Mesothelial cell of epicardium (in vitro differentiated cells): ENCODE measurements around the gene VAV3. TPM values are rescaled to one million over a fixed set of nuclear protein-coding genes. Genes with fewer than 3 reads are reported as not detected.
"Not testable (repeated sequence)": the region's sequence is repeated elsewhere in the genome, so short reads cannot be mapped to it uniquely, and the experiment has no call there.

Source experiments
- DNase-seq, 2 experiments: peaks; one replicate each; pipeline ENCODE4 v3.0.0; 2021; ENCODE audit warnings: low spot score in 2 of 2; ENCODE audit not compliant: unreplicated experiment in 2 of 2
- H3K27ac Mint-ChIP-seq: 2 replicates; pipeline ENCODE4 v1.8.0; 2021; ENCODE audit warnings: mixed read lengths
- H3K27me3 Mint-ChIP-seq: 2 replicates; pipeline ENCODE4 v1.8.0; 2021; ENCODE audit warnings: low read depth, mixed read lengths
- H3K36me3 Mint-ChIP-seq: 2 replicates; pipeline ENCODE4 v1.8.0; 2021; ENCODE audit warnings: mixed read lengths
- H3K4me1 Mint-ChIP-seq: 2 replicates; pipeline ENCODE4 v1.8.0; 2021; ENCODE audit warnings: mixed read lengths
- H3K4me3 Mint-ChIP-seq: 2 replicates; pipeline ENCODE4 v1.8.0; 2021; ENCODE audit warnings: mild to moderate bottlenecking, moderate library complexity, mixed read lengths
- H3K9me3 Mint-ChIP-seq: 2 replicates; pipeline ENCODE4 v1.8.0; 2021; ENCODE audit warnings: mixed read lengths
- total RNA-seq: library from RNA; stranded (reverse); gene quantifications from 3 replicates; pipeline ENCODE4 v1.2.1, GENCODE V29; 2021
- TF ChIP-seq, protein P1 (sequence below): fragments of 200-600 bp; sonication (generic); IDR thresholded peaks from one replicate; pipeline ENCODE4 v1.5.0; 2021; ENCODE audit warnings: antibody characterized with exemption; ENCODE audit not compliant: unreplicated experiment

The VAV3 gene
- total RNA-seq, 1 donor from 2014 or later: 3.2 TPM

DNA sequence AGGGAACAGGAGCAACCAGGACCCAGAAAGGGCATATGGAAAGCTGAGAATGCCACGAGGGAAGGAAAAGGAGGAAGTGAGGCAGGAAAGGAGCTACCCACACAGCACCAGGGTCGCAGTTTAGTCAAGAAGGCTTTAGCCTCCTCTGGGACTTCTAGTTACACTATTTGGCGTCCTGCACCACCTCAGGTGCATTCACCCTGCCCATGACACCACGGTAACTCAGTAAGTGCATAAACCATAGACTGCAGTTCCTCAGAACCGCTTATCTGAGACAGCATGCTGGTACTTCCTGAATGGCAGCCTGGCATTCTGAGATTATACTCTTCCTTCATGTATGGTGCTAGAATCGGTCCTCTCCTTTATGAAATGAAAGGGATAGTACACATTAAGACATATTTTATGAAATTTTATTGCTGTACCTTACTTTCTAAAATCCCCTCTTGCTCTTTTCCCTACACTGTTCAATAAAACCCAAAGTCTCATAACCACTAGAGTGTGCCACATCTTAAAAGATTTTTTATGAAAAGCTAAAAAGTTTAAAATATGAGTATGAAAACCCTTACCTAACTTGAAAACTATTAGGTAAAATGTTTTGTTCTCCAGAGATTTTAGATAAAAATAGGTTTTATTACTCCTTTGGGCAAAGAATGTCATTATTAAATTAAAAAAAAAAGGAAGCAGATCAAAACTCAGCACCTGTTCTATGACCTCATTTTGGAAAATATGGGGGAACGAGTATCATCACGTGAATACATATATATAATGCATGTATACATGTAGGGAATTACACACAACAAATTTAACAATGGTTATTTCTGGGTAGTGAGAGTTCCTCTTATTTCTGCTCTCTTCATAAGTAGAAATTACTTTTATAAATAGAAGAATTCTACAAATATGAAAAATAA lies 67.3 kb downstream of the VAV3 start:
- no peak overlapping the region for H3K27ac Mint-ChIP-seq
- peaks cover 4% of the 10 kb centered on the region for H3K27me3 Mint-ChIP-seq

DNA sequence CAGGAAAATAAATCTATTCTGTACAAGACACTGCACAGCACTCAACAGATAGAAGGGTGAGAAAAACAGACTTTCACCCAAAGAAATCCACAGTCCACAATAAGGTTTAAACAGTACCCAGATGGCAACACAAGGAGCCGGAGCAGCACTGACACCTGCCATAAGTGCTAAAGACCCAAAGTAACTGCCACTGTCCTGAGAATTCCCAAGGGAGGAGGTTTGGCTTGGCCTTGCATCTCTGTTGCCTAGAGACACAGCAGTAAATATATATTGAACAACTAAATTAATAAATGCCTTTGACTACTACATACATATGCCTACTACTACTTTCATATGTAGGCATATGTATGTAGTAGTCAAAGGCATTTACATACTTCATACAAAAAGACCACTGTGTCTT lies 68.0 kb downstream of the VAV3 start:
- H3K27me3 Mint-ChIP-seq: peaks cover 4% of the 10 kb centered on the region
- no peaks in the 10 kb centered on the region for H3K36me3 Mint-ChIP-seq
- H3K27ac Mint-ChIP-seq: no peak overlapping the region
- DNase-seq: no peak
- no peak overlapping the region for H3K4me3 Mint-ChIP-seq
- TF ChIP-seq, protein P1, sequence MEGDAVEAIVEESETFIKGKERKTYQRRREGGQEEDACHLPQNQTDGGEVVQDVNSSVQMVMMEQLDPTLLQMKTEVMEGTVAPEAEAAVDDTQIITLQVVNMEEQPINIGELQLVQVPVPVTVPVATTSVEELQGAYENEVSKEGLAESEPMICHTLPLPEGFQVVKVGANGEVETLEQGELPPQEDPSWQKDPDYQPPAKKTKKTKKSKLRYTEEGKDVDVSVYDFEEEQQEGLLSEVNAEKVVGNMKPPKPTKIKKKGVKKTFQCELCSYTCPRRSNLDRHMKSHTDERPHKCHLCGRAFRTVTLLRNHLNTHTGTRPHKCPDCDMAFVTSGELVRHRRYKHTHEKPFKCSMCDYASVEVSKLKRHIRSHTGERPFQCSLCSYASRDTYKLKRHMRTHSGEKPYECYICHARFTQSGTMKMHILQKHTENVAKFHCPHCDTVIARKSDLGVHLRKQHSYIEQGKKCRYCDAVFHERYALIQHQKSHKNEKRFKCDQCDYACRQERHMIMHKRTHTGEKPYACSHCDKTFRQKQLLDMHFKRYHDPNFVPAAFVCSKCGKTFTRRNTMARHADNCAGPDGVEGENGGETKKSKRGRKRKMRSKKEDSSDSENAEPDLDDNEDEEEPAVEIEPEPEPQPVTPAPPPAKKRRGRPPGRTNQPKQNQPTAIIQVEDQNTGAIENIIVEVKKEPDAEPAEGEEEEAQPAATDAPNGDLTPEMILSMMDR: no peak
- peaks cover 5% of the 10 kb centered on the region for H3K9me3 Mint-ChIP-seq
- peaks cover 13% of the 10 kb centered on the region for H3K4me1 Mint-ChIP-seq

More for the DNA sequence above, 67.3 kb downstream of the VAV3 start:
- Mint-ChIP-seq H3K4me1 (peaks cover 13% of the 10 kb centered on the region), H3K9me3 (peaks cover 5% of the 10 kb centered on the region), H3K4me3 (no peak overlapping the region), H3K36me3 (no peaks in the 10 kb centered on the region)
- no peak for DNase-seq
- TF ChIP-seq, protein P1: no peak

DNA sequence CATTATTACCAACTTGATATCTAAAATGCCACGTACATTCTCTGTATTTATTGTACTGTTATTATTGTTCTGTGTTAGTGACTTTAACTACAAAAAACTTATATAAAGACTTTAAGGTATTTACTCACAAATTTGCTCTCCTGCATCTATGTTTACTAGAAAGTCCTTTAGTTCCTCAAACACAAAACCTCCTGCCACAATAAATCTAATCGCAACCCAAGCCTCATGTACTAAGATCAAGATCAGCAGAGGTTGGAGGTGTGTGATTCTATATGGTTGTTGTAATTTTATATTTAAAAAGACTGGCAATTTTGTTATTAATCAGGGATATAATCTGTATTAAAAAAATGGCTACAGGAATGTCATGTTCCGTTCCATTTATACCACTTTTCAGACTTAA lies 68.6 kb downstream of the VAV3 start:
- Mint-ChIP-seq H3K9me3 (peaks cover 5% of the 10 kb centered on the region), H3K4me1 (peaks cover 13% of the 10 kb centered on the region), H3K4me3 (no peak overlapping the region), H3K36me3 (no peaks in the 10 kb centered on the region), H3K27me3 (peaks cover 4% of the 10 kb centered on the region), H3K27ac (no peak overlapping the region)
- no peak for DNase-seq
- TF ChIP-seq, protein P1: no peak

DNA sequence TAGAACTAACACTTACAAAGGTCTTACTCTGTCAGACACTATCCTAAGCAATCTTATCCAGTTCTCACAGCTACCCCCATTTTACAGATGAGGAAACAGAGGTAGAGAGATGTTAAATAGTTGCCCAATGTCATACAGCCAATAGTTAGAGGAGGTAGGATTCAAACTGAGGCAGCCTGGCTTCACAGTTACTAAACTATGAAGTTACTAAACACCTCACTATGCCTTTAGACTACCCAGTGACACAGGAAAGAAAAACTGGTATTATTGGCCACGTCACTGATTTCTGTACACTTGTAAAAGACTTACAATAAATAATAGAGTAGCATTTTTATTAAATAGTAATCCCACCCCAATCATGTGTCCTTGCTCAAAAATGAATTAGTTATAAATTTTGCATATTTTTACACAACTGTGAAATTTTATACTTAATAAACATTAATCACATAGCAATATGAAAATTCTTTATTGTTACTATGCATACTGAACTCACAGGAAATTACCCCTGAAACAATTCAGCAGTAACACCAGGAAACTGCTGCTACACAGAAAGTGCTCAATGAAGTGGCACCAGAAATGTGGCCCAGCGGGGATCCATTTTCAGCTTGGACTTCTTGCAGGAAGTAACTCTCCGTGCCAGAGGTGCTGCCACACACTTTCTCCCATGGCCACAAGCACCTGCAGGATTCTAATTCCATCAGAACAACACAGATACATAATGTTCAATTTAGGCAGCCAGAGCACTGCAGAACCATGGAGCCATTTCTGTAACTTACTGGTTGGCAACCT lies 69.4 kb downstream of the VAV3 start:
- H3K9me3 Mint-ChIP-seq: peaks cover 5% of the 10 kb centered on the region
- peaks cover 13% of the 10 kb centered on the region for H3K4me1 Mint-ChIP-seq
- peaks cover 4% of the 10 kb centered on the region for H3K27me3 Mint-ChIP-seq
- no peak overlapping the region for H3K4me3 Mint-ChIP-seq
- TF ChIP-seq, protein P1: no peak
- DNase-seq: no peak
- no peak overlapping the region for H3K27ac Mint-ChIP-seq
- no peaks in the 10 kb centered on the region for H3K36me3 Mint-ChIP-seq

DNA sequence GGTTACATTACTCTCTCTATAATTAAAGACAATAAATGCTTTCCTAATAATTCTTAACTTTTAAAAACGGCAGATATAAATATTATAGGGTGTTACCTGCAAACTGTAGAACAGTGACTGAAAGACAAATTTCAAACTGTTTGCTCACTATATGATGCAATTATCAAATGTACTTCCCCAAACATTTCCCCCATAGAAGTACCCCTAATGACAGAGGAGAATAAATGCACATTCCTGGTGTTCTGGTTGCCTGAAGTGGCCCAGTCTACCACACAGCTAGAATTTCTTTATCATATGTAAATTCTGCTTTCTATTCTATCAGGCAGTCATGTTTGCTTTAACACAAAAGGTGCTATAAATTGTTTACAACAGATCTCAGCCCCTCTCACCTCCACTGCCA lies 70.4 kb downstream of the VAV3 start:
- TF ChIP-seq, protein P1: no peak
- peaks cover 4% of the 10 kb centered on the region for H3K27me3 Mint-ChIP-seq
- no peak for DNase-seq
- H3K27ac Mint-ChIP-seq: no peak overlapping the region
- no peak overlapping the region for H3K4me3 Mint-ChIP-seq
- peaks cover 5% of the 10 kb centered on the region for H3K9me3 Mint-ChIP-seq
- H3K4me1 Mint-ChIP-seq: peaks cover 4% of the 10 kb centered on the region
- H3K36me3 Mint-ChIP-seq: no peaks in the 10 kb centered on the region

DNA sequence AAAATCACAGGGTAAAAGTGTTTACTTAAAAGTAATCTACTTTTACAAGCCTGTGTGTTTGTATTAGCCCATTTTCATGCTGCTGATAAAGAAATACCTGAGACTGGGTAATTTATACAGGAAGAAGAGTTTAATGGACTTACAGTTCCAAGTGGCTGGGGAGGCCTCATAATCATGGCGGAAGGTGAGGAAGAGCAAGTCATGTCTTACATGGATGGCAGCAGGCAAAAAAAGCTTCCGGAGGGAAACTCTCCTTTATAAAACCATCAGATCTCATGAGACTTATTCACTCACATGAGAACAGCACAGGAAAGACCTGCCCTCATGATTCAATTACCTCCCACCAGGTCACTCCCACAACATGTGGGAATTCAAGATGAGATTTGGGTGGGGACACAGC lies 71.6 kb downstream of the VAV3 start:
- H3K4me1 Mint-ChIP-seq, H3K4me3 Mint-ChIP-seq, DNase-seq, H3K36me3 Mint-ChIP-seq, H3K27me3 Mint-ChIP-seq, H3K9me3 Mint-ChIP-seq, H3K27ac Mint-ChIP-seq: not testable (repeated sequence)
